Osteoblast (primary cell): ENCODE results near the gene IGFALS. TPM values are rescaled to one million over a fixed set of nuclear protein-coding genes. Genes with fewer than 3 reads are reported as not detected.

ENCODE experiments used
- DNase-seq: peaks from one replicate; pipeline ENCODE4 v3.0.0; 2011; ENCODE audit warnings: low spot score, mixed read lengths; ENCODE audit not compliant: insufficient read length; ENCODE audit errors: missing footprints
- H2AFZ ChIP-seq: 2 replicates; pipeline ENCODE4 v1.6.0; 2011; ENCODE audit warnings: mild to moderate bottlenecking, low read length
- H3K27ac ChIP-seq: 2 replicates; pipeline ENCODE4 v1.5.1; 2011; ENCODE audit warnings: mild to moderate bottlenecking, low read depth, low read length, moderate library complexity
- H3K27me3 ChIP-seq: 2 replicates; pipeline ENCODE4 v1.6.0; 2012; ENCODE audit warnings: mild to moderate bottlenecking, control low read depth, inconsistent platforms, low read length, moderate library complexity; ENCODE audit not compliant: insufficient read depth
- H3K36me3 ChIP-seq: 2 replicates; pipeline ENCODE4 v1.5.1; 2011; ENCODE audit warnings: mild to moderate bottlenecking, low read length, control low read depth, moderate library complexity; ENCODE audit not compliant: insufficient read depth
- H3K4me1 ChIP-seq: 2 replicates; pipeline ENCODE4 v1.5.1; 2011; ENCODE audit warnings: mild to moderate bottlenecking, low read length, control low read depth, moderate library complexity; ENCODE audit not compliant: insufficient read depth
- H3K4me2 ChIP-seq: 2 replicates; pipeline ENCODE4 v1.6.0; 2011; ENCODE audit warnings: mild to moderate bottlenecking, low read length; ENCODE audit not compliant: insufficient read depth
- H3K4me3 ChIP-seq: fragments of 200-600 bp; sonication (generic); 3 replicates; pipeline ENCODE4 v1.5.1; 2012; ENCODE audit warnings: mild to moderate bottlenecking, low read length, inconsistent platforms; ENCODE audit not compliant: insufficient read depth
- H3K79me2 ChIP-seq: 2 replicates; pipeline ENCODE4 v1.6.0; 2012; ENCODE audit warnings: mild to moderate bottlenecking, low read length, control low read depth, inconsistent platforms; ENCODE audit not compliant: insufficient read depth
- H3K9me3 ChIP-seq: 2 replicates; pipeline ENCODE4 v1.5.1; 2011; ENCODE audit warnings: low read depth, low read length, control low read depth
- H4K20me1 ChIP-seq: 2 replicates; pipeline ENCODE4 v1.6.0; 2012; ENCODE audit warnings: mild to moderate bottlenecking, low read length, control low read depth; ENCODE audit not compliant: insufficient read depth
- total RNA-seq: library from RNA; depleted of rRNA; stranded (reverse); fragments of >200 nt; gene quantifications from 2 replicates; pipeline ENCODE4 v1.2.3, GENCODE V29; 2012
- TF ChIP-seq, protein P1 (sequence below): IDR thresholded peaks from 2 replicates; pipeline ENCODE4 v1.5.1; 2011; ENCODE audit warnings: mild to moderate bottlenecking, low read depth, low read length, moderate library complexity; ENCODE audit errors: extremely low read depth

Gene IGFALS
- total RNA-seq, 1 donor: not detected

DNA sequence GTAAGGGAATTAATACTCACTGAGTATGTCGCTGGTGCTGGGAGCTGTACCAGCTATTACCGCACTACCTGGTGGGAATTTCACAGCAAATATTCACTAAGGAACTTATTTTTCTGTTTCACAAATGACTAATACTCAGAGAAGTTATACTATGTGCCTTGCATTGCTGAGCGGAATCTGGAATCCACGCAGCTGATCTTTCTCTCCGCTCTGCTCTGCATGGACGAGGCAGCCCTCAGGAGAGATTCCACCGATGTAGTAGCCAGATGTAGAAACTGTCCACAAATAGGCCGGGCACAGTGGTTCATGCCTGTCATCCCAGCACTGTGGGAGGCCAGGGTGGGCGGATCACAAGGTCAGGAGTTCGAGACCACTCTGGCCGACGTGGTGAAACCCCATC lies 39.3 kb downstream of the IGFALS start:
- DNase-seq: no peak
- Histone ChIP-seq H3K36me3 (peaks cover 39% of the 10 kb centered on the region), H3K27ac (no peak overlapping the region)

DNA sequence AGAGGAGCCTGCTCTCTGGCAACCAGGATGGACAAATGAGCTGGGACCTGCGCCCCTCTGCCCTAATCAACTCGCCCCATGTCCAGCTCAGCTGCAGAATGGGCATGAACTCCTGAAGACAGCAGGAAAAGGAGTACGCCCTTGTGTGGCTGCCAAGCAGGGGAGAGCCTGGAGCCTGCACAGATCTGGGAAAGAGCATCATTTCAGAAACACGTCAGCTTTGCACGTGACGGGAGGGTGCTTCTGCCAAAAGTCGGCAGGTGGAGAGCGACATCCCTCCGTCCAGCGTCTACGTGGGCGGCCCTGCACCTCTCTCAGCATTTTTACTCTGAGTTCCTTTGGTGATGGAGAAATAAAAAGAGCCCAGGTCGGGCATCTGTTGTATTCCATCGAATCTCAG lies 40.7 kb downstream of the IGFALS start:
- H3K79me2 ChIP-seq: peaks cover 9% of the 10 kb centered on the region
- H3K4me3 ChIP-seq: no peak overlapping the region
- peaks cover 8% of the 10 kb centered on the region for H4K20me1 ChIP-seq
- no peak overlapping the region for H3K4me2 ChIP-seq
- no peaks in the 10 kb centered on the region for H3K9me3 ChIP-seq
- no peak overlapping the region for H3K27ac ChIP-seq
- H3K27me3 ChIP-seq: no peaks in the 10 kb centered on the region
- TF ChIP-seq, protein P1, sequence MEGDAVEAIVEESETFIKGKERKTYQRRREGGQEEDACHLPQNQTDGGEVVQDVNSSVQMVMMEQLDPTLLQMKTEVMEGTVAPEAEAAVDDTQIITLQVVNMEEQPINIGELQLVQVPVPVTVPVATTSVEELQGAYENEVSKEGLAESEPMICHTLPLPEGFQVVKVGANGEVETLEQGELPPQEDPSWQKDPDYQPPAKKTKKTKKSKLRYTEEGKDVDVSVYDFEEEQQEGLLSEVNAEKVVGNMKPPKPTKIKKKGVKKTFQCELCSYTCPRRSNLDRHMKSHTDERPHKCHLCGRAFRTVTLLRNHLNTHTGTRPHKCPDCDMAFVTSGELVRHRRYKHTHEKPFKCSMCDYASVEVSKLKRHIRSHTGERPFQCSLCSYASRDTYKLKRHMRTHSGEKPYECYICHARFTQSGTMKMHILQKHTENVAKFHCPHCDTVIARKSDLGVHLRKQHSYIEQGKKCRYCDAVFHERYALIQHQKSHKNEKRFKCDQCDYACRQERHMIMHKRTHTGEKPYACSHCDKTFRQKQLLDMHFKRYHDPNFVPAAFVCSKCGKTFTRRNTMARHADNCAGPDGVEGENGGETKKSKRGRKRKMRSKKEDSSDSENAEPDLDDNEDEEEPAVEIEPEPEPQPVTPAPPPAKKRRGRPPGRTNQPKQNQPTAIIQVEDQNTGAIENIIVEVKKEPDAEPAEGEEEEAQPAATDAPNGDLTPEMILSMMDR: no peak
- H3K36me3 ChIP-seq: peaks cover 43% of the 10 kb centered on the region
- peaks cover 6% of the 10 kb centered on the region for H3K4me1 ChIP-seq
- no peak overlapping the region for H2AFZ ChIP-seq
- no peak for DNase-seq

More for the DNA sequence above, 39.3 kb downstream of the IGFALS start:
- Histone ChIP-seq H3K79me2 (peaks cover 9% of the 10 kb centered on the region), H3K4me3 (no peak overlapping the region), H3K27me3 (no peaks in the 10 kb centered on the region), H4K20me1 (peaks cover 13% of the 10 kb centered on the region), H3K4me2 (no peak overlapping the region), H3K4me1 (peaks cover 6% of the 10 kb centered on the region), H2AFZ (no peak overlapping the region), H3K9me3 (no peaks in the 10 kb centered on the region)
- TF ChIP-seq, protein P1: no peak

DNA sequence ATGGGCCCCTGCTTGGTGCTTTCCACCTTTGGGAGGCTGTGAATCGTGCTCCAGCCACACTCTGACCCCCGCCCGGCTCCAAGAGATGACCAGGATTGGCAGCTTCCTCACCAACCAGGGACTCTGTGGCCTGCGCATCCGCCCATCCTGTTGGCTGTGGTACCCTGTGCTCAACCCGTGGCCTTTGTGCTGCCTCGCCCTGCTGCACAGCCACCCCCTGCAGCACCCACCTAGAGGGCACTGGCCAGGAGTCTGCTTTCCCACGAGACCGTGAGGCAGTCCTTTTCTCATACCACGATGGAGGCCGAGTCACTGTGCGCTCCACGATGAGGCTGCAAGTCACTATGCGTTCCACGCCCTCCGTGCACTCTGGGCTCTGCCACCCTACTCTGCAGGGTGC lies 41.6 kb downstream of the IGFALS start:
- TF ChIP-seq, protein P1: no peak
- no peak overlapping the region for H2AFZ ChIP-seq
- H3K79me2 ChIP-seq: peaks cover 9% of the 10 kb centered on the region
- peaks cover 45% of the 10 kb centered on the region for H3K36me3 ChIP-seq
- no peaks in the 10 kb centered on the region for H3K9me3 ChIP-seq
- no peaks in the 10 kb centered on the region for H3K27me3 ChIP-seq
- peaks cover 6% of the 10 kb centered on the region for H3K4me1 ChIP-seq
- H3K4me3 ChIP-seq: no peak overlapping the region
- DNase-seq: no peak
- H3K4me2 ChIP-seq: no peak overlapping the region
- no peak overlapping the region for H3K27ac ChIP-seq
- H4K20me1 ChIP-seq: peaks cover 8% of the 10 kb centered on the region

DNA sequence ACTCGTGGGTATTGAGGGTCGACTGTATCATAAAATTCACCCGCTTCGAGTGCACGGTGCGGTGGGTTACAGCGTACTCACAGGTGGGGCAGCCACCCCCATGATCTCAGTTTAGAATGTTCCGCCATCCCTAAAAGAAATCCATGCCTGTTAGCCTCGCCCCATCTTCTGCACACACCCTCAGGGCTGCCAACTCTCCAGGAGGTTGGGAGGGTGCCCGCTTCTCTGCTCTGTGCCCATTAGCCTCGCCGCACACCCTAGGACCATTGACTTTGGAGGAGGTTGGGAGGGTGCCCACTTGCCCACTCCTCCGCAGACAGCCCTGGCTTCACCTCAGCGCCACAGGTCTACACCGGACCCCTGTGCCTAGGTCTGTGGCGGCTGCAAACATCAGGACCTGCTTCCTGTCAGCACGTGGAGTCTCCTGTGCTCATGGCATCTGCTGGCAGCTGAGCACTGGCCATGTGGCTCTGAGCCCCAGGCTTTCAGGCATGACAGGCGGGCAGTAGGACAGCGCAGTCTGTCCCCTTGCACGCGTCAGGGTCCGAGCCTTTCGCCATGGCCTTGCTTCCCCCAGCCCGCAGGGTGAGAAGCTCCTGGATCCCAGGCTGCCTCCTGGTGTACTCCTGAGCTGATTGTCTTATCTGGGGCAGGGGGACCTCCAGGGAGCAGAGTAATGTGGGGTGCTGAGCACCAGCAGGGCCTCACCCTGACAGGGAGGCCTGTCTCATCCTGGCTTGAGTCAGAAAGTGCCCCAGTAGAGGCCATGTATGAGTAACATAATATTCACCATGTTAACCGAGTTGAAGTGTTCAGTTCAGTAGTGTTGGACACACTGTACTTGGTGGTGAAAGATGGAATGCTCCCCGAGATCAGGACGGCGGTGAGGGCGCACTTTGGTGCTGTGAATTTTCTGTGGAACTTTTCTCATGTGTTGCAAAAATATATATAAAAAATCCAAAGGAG lies 44.1 kb downstream of the IGFALS start:
- Histone ChIP-seq H2AFZ (no peak overlapping the region), H3K36me3 (peaks cover 51% of the 10 kb centered on the region), H3K4me2 (no peak overlapping the region), H3K79me2 (peaks cover 4% of the 10 kb centered on the region), H3K4me1 (peaks cover 28% of the 10 kb centered on the region), H4K20me1 (peaks cover 8% of the 10 kb centered on the region), H3K27ac (no peak overlapping the region), H3K27me3 (no peaks in the 10 kb centered on the region), H3K9me3 (no peaks in the 10 kb centered on the region), H3K4me3 (no peak overlapping the region)
- DNase-seq: no peak
- TF ChIP-seq, protein P1: no peak
